Measurements from ENCODE around the gene HOXA3.

DNA sequence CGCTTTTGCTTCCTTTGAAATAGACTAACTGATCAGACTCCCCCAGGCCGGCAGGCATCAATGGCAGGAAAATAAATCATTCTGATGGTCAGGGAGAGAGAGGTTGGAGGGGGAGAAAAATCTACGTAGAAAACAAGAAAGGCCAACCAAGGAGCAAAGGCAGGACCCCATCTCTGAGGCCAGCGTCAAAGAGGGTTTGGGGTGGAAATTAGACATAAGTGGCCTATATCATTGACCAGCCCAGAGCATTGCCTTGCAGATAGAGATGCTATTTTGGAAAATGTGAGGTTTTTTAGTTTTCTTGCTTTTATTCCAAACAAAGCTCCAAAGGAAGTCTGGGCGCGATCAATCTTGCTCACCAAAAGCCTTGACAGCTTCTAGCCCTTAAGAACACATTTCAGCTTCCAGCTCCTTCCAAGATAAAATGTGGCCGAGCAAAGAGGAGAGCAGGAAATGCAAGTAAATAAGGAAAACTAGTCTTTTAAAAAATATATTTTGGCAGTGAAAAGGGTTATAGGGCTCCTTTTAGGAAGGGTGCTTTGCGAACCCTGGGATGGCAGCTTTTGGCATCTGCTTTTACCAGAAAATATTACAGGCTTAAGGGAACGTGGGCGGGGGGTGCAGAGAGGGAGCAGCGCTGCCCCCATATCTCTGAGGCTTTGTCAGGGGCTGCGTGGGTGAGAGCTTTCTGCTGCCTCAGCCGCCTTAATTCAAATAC lies 47.9 kb downstream of the HOXA3 start:
- TF ChIP-seq, protein P1, sequence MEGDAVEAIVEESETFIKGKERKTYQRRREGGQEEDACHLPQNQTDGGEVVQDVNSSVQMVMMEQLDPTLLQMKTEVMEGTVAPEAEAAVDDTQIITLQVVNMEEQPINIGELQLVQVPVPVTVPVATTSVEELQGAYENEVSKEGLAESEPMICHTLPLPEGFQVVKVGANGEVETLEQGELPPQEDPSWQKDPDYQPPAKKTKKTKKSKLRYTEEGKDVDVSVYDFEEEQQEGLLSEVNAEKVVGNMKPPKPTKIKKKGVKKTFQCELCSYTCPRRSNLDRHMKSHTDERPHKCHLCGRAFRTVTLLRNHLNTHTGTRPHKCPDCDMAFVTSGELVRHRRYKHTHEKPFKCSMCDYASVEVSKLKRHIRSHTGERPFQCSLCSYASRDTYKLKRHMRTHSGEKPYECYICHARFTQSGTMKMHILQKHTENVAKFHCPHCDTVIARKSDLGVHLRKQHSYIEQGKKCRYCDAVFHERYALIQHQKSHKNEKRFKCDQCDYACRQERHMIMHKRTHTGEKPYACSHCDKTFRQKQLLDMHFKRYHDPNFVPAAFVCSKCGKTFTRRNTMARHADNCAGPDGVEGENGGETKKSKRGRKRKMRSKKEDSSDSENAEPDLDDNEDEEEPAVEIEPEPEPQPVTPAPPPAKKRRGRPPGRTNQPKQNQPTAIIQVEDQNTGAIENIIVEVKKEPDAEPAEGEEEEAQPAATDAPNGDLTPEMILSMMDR (IDR thresholded peaks at IDR 0.05): no peak
- TF ChIP-seq, protein P2, sequence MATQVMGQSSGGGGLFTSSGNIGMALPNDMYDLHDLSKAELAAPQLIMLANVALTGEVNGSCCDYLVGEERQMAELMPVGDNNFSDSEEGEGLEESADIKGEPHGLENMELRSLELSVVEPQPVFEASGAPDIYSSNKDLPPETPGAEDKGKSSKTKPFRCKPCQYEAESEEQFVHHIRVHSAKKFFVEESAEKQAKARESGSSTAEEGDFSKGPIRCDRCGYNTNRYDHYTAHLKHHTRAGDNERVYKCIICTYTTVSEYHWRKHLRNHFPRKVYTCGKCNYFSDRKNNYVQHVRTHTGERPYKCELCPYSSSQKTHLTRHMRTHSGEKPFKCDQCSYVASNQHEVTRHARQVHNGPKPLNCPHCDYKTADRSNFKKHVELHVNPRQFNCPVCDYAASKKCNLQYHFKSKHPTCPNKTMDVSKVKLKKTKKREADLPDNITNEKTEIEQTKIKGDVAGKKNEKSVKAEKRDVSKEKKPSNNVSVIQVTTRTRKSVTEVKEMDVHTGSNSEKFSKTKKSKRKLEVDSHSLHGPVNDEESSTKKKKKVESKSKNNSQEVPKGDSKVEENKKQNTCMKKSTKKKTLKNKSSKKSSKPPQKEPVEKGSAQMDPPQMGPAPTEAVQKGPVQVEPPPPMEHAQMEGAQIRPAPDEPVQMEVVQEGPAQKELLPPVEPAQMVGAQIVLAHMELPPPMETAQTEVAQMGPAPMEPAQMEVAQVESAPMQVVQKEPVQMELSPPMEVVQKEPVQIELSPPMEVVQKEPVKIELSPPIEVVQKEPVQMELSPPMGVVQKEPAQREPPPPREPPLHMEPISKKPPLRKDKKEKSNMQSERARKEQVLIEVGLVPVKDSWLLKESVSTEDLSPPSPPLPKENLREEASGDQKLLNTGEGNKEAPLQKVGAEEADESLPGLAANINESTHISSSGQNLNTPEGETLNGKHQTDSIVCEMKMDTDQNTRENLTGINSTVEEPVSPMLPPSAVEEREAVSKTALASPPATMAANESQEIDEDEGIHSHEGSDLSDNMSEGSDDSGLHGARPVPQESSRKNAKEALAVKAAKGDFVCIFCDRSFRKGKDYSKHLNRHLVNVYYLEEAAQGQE (IDR thresholded peaks at IDR 0.05; ENCODE audit: insufficient read depth in 1 of 2, low read depth in 2 of 2, low read length in 1 of 2): no peak
- TF ChIP-seq TCF7L2 (IDR thresholded peaks at IDR 0.05; ENCODE audit: low read depth, low read length): no peak
